ENCODE measurements around the gene PCED1A.

DNA sequence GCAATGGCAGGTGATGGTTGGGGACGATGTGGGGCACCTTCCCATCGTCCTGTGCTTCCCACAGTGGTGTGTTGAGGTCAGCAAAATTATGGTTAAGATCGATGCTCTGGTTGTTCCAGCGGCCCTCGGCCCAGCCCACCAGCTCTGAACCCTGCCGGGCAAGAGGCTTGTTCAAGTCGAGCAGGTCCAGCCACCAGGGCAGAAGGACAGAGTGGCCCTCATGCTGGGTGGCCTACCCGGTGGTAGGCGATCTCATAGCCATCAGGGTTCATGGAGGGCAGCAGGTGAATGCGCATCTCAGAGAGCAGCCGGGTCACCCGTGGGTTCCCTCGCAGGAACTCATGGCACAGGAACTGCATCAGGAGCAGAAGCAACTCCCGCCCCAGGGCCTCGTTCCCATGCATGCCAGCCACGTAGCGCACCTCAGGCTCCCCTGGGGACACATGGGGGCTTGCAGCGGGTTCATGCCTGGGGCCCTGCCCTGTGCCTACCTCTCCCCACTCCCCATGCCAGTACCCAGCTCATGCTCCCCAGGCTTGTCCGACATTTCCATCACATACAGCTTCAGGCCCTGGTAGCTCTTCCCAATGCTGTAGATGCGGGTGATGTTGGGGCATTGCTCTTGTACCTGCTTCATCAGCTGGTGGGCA lies 44.3 kb downstream of the PCED1A start:
- no peak for TF ChIP-seq EZH2 (IDR thresholded peaks at IDR 0.05; ENCODE audit: borderline replicate concordance, insufficient read depth, low read depth, low read length, poor library complexity, severe bottlenecking)
- TF ChIP-seq, protein P1, sequence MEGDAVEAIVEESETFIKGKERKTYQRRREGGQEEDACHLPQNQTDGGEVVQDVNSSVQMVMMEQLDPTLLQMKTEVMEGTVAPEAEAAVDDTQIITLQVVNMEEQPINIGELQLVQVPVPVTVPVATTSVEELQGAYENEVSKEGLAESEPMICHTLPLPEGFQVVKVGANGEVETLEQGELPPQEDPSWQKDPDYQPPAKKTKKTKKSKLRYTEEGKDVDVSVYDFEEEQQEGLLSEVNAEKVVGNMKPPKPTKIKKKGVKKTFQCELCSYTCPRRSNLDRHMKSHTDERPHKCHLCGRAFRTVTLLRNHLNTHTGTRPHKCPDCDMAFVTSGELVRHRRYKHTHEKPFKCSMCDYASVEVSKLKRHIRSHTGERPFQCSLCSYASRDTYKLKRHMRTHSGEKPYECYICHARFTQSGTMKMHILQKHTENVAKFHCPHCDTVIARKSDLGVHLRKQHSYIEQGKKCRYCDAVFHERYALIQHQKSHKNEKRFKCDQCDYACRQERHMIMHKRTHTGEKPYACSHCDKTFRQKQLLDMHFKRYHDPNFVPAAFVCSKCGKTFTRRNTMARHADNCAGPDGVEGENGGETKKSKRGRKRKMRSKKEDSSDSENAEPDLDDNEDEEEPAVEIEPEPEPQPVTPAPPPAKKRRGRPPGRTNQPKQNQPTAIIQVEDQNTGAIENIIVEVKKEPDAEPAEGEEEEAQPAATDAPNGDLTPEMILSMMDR (IDR thresholded peaks at IDR 0.05) = no peak

Measured in B cell (primary cell).